ENCODE data around the gene RPTOR. TPM values are rescaled to one million over a fixed set of nuclear protein-coding genes. Genes with fewer than 3 reads are reported as not detected.
A peak's percentile ranks its signal among the peaks of the same experiment; 100 is the strongest.

Gene RPTOR
- total and polyA plus RNA-seq, 4 experiments from 2014 or later = 2.4 to 51.8 (median 29.6) TPM

DNA sequence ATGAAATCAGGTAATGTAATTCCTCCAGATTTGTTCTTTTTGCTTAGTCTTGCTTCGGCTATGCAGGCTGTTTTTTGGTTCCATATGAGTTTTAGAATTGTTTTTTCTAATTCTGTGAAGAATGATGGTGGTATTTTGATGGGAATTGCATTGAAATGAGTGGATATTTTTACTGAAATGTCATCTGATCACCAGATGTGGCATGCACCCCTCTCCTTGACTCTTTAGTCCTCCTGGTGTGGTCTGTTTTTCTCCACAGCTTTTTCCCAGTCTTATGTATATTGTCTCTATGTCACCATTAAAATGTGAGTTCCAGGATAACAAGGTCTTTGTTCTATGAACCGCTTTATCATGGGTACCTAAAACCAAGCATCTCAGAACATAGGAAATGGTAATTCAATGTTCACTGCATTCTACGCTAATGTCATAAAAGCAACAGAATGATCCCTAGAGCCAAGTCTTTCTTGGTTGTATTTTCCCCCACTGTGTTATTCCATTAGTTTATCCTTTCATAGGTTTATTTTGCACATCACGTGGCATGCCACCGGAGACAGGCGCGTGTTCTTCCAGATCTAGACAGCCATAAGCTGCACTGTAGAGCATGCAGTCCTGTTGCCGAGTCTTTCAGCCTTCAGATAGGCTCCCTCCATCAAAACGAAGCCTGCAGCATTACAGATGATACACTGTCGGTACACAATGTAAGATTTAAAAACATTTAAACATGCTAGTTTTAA is 172.5 kb downstream of the RPTOR start:
- CTCF ChIA-PET (ENCODE audit: partially characterized antibody) = no interaction called here
- no peak overlapping the region for H3K4me3 ChIP-seq (ENCODE audit: low read length in 2 of 2)
- DNase-seq = no peak

GRCh38 chr17:80717720-80718083 is 173.1 kb downstream of the RPTOR start:
- ChIA-PET POLR2A (ENCODE audit: partially characterized antibody) (interaction anchor here (1.5 to 2.0 kb wide), 2 partner anchors 13 to 175 kb away, joined by 4 to 6 read pairs; no protein-coding TSS in a partner anchor), CTCF (ENCODE audit: partially characterized antibody) (no interaction called here)
- no peaks in the 10 kb centered on the region for H3K27me3 Mint-ChIP-seq
- peaks cover 0 to 4% (median 0%) of the 10 kb centered on the region in 8 donors for H3K9me3 Mint-ChIP-seq
- intact Hi-C loops (cut with micrococcal nuclease) = no loop called here
- peaks cover 23% of the 10 kb centered on the region for H3K4me1 ChIP-seq (ENCODE audit: insufficient read depth, low read length)
- H3K27ac ChIP-seq (ENCODE audit: low read depth, low read length) = no peak overlapping the region
- DNase-seq = no peak
- no peaks in the 10 kb centered on the region for H3K27me3 ChIP-seq (ENCODE audit: insufficient read depth, low read length)
- H3K36me3 ChIP-seq (ENCODE audit: insufficient read depth, low read length) = no peaks in the 10 kb centered on the region
- peaks cover 25 to 53% (median 37%) of the 10 kb centered on the region in 4 donors for H3K4me1 Mint-ChIP-seq
- H3K9me3 ChIP-seq (ENCODE audit: control insufficient read depth in 1 of 2, low read length in 2 of 2) = no peaks in the 10 kb centered on the region
- H3K36me3 Mint-ChIP-seq = peaks cover 5 to 23% of the 10 kb centered on the region in 2 donors
- no peak overlapping the region for H3K27ac Mint-ChIP-seq
- no peak overlapping the region for H3K4me3 Mint-ChIP-seq
- no peak overlapping the region for H3K4me3 ChIP-seq (ENCODE audit: low read length in 2 of 2)

More for the DNA sequence above, 172.5 kb downstream of the RPTOR start:
- H3K27ac Mint-ChIP-seq = no peak overlapping the region
- Histone ChIP-seq H3K27me3 (ENCODE audit: insufficient read depth, low read length) (no peaks in the 10 kb centered on the region), H3K4me1 (ENCODE audit: insufficient read depth, low read length) (peaks cover 17% of the 10 kb centered on the region), H3K27ac (ENCODE audit: low read depth, low read length) (no peak overlapping the region), H3K9me3 (ENCODE audit: control insufficient read depth in 1 of 2, low read length in 2 of 2) (no peaks in the 10 kb centered on the region), H3K36me3 (ENCODE audit: insufficient read depth, low read length) (no peaks in the 10 kb centered on the region)
- H3K36me3 Mint-ChIP-seq = peaks cover 5 to 23% of the 10 kb centered on the region in 2 donors
- intact Hi-C loops (cut with micrococcal nuclease) = no loop called here
- H3K4me1 Mint-ChIP-seq = peaks cover 24 to 53% (median 37%) of the 10 kb centered on the region in 4 donors
- H3K9me3 Mint-ChIP-seq = peaks cover 0 to 4% (median 0%) of the 10 kb centered on the region in 8 donors
- no peak overlapping the region for H3K4me3 Mint-ChIP-seq
- POLR2A ChIA-PET (ENCODE audit: partially characterized antibody) = interaction anchor here (1.5 kb wide), 1 partner anchor 14 kb away, joined by 4 read pairs; no protein-coding TSS in a partner anchor
- H3K27me3 Mint-ChIP-seq = no peaks in the 10 kb centered on the region

- Histone ChIP-seq H3K4me3 (ENCODE audit: low read length in 2 of 2) (no peak overlapping the region), H3K36me3 (ENCODE audit: insufficient read depth, low read length) (no peaks in the 10 kb centered on the region), H3K9me3 (ENCODE audit: control insufficient read depth in 1 of 2, low read length in 2 of 2) (no peaks in the 10 kb centered on the region), H3K4me1 (ENCODE audit: insufficient read depth, low read length) (peaks cover 24% of the 10 kb centered on the region), H3K27ac (ENCODE audit: low read depth, low read length) (no peak overlapping the region), H3K27me3 (ENCODE audit: insufficient read depth, low read length) (no peaks in the 10 kb centered on the region)
- no peak for DNase-seq
- peak overlapping the region in 4 of 7 donors; percentile 50 to 79 (median 68) for H3K27ac Mint-ChIP-seq
- no peak overlapping the region for H3K4me3 Mint-ChIP-seq
- ChIA-PET CTCF (ENCODE audit: partially characterized antibody) (no interaction called here), POLR2A (ENCODE audit: partially characterized antibody) (interaction anchor here (1.2 to 2.0 kb wide), 3 partner anchors 12 to 174 kb away, joined by 3 to 6 read pairs (median 4); no protein-coding TSS in a partner anchor)
- H3K36me3 Mint-ChIP-seq = peaks cover 5 to 22% of the 10 kb centered on the region in 2 donors
- peaks cover 0 to 4% (median 0%) of the 10 kb centered on the region in 8 donors for H3K9me3 Mint-ChIP-seq
- no peaks in the 10 kb centered on the region for H3K27me3 Mint-ChIP-seq
- peaks cover 28 to 55% (median 39%) of the 10 kb centered on the region in 4 donors for H3K4me1 Mint-ChIP-seq
- intact Hi-C loops (cut with micrococcal nuclease) = no loop called here
Observed at GRCh38 chr17:80718428-80718827, 173.8 kb downstream of the RPTOR start.

DNA sequence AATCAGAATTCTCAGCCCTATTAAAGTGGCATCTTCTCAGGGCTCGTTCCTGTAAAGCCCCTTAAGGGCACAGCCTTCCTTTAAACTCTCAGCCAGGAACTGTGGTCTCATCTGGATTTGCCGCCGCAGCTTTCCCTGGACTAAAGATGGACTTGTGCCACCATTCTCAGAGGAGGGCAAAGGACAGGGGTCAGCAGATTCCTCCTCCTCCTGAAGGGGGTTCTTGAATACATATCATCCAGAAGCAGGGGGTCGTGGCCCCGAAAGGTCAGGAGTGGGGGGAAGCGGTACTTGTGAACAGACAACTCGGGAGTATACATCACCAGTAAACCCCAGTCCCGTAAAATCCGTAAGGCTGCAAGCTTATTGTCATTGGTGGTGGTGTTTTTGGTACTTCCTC is 174.8 kb downstream of the RPTOR start:
- no peak for DNase-seq
- H3K27ac ChIP-seq (ENCODE audit: low read depth, low read length) = no peak overlapping the region
- peaks cover 24% of the 10 kb centered on the region for H3K4me1 ChIP-seq (ENCODE audit: insufficient read depth, low read length)
- peaks cover 0 to 4% (median 0%) of the 10 kb centered on the region in 8 donors for H3K9me3 Mint-ChIP-seq
- no peaks in the 10 kb centered on the region for H3K27me3 Mint-ChIP-seq
- H3K36me3 ChIP-seq (ENCODE audit: insufficient read depth, low read length) = no peaks in the 10 kb centered on the region
- peak overlapping the region in 3 of 7 donors; percentile 24 to 74 (median 57) for H3K27ac Mint-ChIP-seq
- intact Hi-C loops (cut with micrococcal nuclease) = no loop called here
- H3K4me3 Mint-ChIP-seq = no peak overlapping the region
- H3K4me3 ChIP-seq (ENCODE audit: low read length in 2 of 2) = no peak overlapping the region
- ChIA-PET CTCF (ENCODE audit: partially characterized antibody) (no interaction called here), POLR2A (ENCODE audit: partially characterized antibody) (interaction anchor here (0.6 to 2.0 kb wide), 3 partner anchors 54 to 173 kb away, joined by 3 to 6 read pairs (median 3); no protein-coding TSS in a partner anchor)
- no peaks in the 10 kb centered on the region for H3K27me3 ChIP-seq (ENCODE audit: insufficient read depth, low read length)
- peaks cover 30 to 61% (median 44%) of the 10 kb centered on the region in 4 donors for H3K4me1 Mint-ChIP-seq
- no peaks in the 10 kb centered on the region for H3K9me3 ChIP-seq (ENCODE audit: control insufficient read depth in 1 of 2, low read length in 2 of 2)
- H3K36me3 Mint-ChIP-seq = peaks cover 5 to 25% of the 10 kb centered on the region in 2 donors

DNA sequence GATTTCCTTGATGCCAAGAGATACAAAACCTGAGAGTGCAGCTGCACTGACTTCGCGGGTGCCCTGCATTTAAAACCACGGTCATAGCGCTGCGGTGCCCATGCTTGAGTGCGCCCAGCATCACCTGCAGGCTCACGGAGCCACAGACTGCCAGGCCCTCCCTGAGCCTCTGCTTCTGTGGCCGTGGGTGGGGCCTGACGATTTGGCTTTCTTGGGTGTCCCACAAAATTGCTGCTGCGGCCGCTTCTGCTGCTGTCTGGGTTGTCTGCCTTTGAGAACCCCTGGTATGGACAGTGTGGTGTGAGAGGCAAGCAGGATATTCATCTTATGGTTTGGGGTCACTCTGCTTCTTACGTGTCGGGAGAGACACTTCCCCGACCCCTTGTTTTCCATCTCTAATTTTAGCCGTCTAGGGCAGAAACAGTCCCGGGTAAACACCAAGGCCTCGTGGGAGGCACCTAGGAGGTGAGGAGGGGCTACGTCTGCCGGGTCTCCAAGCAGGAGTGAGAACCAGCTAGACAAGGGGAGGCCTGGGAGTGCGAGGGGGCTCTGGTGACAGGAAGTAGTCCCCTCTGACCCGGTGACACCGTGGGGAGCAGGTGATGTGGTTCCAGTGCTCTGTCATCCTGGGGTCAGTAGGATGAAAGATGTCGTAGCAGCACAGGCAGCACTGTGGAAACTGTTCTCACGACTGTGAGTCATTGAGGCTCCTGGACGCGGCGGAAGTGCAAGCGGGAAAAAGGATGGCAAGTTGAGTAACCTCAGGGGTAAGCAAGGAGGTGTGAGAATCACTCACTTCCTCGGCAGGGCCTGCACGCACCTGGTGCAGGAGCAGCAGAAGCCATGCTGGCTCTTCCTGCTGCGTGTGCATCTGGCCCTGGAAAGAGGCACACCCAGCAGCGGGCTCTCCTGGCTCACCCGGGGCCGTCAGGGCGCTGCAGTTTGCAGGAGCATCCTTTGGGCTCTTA is 176.3 kb downstream of the RPTOR start:
- Mint-ChIP-seq H3K27ac (peak overlapping the region; percentile 86 to 96 (median 93)), H3K4me1 (peaks cover 30 to 59% (median 47%) of the 10 kb centered on the region in 4 donors), H3K36me3 (peaks cover 5 to 17% of the 10 kb centered on the region in 2 donors), H3K27me3 (no peaks in the 10 kb centered on the region), H3K4me3 (peak overlapping the region; percentile 68 to 87 (median 81)), H3K9me3 (peaks cover 0 to 4% (median 0%) of the 10 kb centered on the region in 8 donors)
- H3K9me3 ChIP-seq (ENCODE audit: control insufficient read depth in 1 of 2, low read length in 2 of 2) = no peaks in the 10 kb centered on the region
- intact Hi-C loops (cut with micrococcal nuclease) = no loop called here
- no peak overlapping the region for H3K4me3 ChIP-seq (ENCODE audit: low read length in 2 of 2)
- no peaks in the 10 kb centered on the region for H3K36me3 ChIP-seq (ENCODE audit: insufficient read depth, low read length)
- ChIA-PET POLR2A (ENCODE audit: partially characterized antibody) (interaction anchor here (0.5 to 1.9 kb wide), 16 partner anchors 10 to 171 kb away, joined by 3 to 8 read pairs (median 4); no protein-coding TSS in a partner anchor), CTCF (ENCODE audit: partially characterized antibody) (interaction anchor here (1.4 to 2.2 kb wide), 3 partner anchors 11 to 178 kb away, joined by 4 to 7 read pairs (median 4); no protein-coding TSS in a partner anchor)
- H3K27ac ChIP-seq (ENCODE audit: low read depth, low read length) = peak overlapping the region; percentile 53
- no peaks in the 10 kb centered on the region for H3K27me3 ChIP-seq (ENCODE audit: insufficient read depth, low read length)
- H3K4me1 ChIP-seq (ENCODE audit: insufficient read depth, low read length) = peaks cover 24% of the 10 kb centered on the region
- peak; percentile 51 to 91 (median 53) for DNase-seq

DNA sequence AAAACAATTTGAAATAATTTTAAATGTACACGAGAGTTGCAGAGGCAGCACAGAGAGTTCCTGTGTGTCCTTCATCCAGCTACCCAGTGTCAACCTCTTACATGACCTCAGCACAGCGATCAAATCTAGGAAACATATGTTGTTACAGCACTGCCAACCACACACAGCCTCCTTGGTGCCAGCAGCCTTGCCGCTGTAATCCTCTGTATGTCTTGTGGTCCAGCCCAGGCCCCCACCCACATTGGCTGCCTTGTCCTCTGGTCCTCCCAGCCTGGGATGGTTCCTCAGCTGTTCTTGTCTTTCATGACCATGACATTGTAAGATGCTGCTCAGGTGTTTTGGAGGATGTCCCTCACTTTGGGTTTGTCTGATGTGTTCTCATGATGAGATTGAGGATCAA is 178.0 kb downstream of the RPTOR start:
- no peaks in the 10 kb centered on the region for H3K27me3 ChIP-seq (ENCODE audit: insufficient read depth, low read length)
- peak overlapping the region; percentile 0 to 71 (median 48) for H3K27ac Mint-ChIP-seq
- ChIA-PET POLR2A (ENCODE audit: partially characterized antibody) (interaction anchor here (1.2 to 1.3 kb wide), 3 partner anchors 43 to 118 kb away, joined by 3 to 4 read pairs (median 3); no protein-coding TSS in a partner anchor), CTCF (ENCODE audit: partially characterized antibody) (interaction anchor here (1.4 to 2.2 kb wide), 2 partner anchors 9 to 19 kb away, joined by 4 to 7 read pairs; no protein-coding TSS in a partner anchor)
- no peak for DNase-seq
- peaks cover 30 to 54% (median 45%) of the 10 kb centered on the region in 4 donors for H3K4me1 Mint-ChIP-seq
- H3K9me3 Mint-ChIP-seq = no peaks in the 10 kb centered on the region
- no peaks in the 10 kb centered on the region for H3K9me3 ChIP-seq (ENCODE audit: control insufficient read depth in 1 of 2, low read length in 2 of 2)
- peaks cover 24% of the 10 kb centered on the region for H3K4me1 ChIP-seq (ENCODE audit: insufficient read depth, low read length)
- H3K4me3 ChIP-seq (ENCODE audit: low read length in 2 of 2) = no peak overlapping the region
- H3K27ac ChIP-seq (ENCODE audit: low read depth, low read length) = no peak overlapping the region
- H3K36me3 Mint-ChIP-seq = peaks cover 2 to 12% of the 10 kb centered on the region in 2 donors
- intact Hi-C loops (cut with micrococcal nuclease) = no loop called here
- H3K4me3 Mint-ChIP-seq = peak overlapping the region in 5 of 8 donors; percentile 4 to 40 (median 21)
- no peaks in the 10 kb centered on the region for H3K27me3 Mint-ChIP-seq
- H3K36me3 ChIP-seq (ENCODE audit: insufficient read depth, low read length) = no peaks in the 10 kb centered on the region

Data from CD4-positive, alpha-beta memory T cell (primary cell).